SK-N-SH (cell line): ENCODE measurements around the gene CD74. TPM values are rescaled to one million over a fixed set of nuclear protein-coding genes. Genes with fewer than 3 reads are reported as not detected.
A peak's percentile ranks its signal among the peaks of the same experiment; 100 is the strongest.

Experiments
- CTCF ChIA-PET: fragments of 300-600, 350-600 bp; formaldehyde crosslinking; extraction: SDS; loops from one replicate; lab custom pipeline; 2021; lab: Yijun Ruan, JAX
- POLR2A ChIA-PET: fragments of 350-600 bp; sonication (Branson Sonifier 250); formaldehyde crosslinking; extraction: SDS; loops from one replicate; lab custom pipeline; 2020; ENCODE audit warnings: antibody characterized with exemption, inconsistent platforms; lab: Yijun Ruan, JAX
- DNase-seq: peaks from one replicate; pipeline ENCODE4 v3.0.0; 2012
- H2AFZ ChIP-seq: fragments of 200-600 bp; sonication (generic); 2 replicates; pipeline ENCODE4 v1.8.1; 2016; ENCODE audit warnings: antibody characterized with exemption, mild to moderate bottlenecking, low read depth
- H3F3A ChIP-seq: fragments of 200-600 bp; sonication (generic); replicated peaks from 2 replicates; pipeline ENCODE3; 2016; ENCODE audit warnings: antibody characterized with exemption, mild to moderate bottlenecking; ENCODE audit not compliant: insufficient read depth
- H3K27ac ChIP-seq, 2 experiments: fragments of 200-500 bp in 1 of 2; fragments of 200-600 bp in 1 of 2; sonication (Bioruptor generic) in 1 of 2; sonication (generic), shearing (Covaris generic) in 1 of 2; 2 replicates each; pipeline versions ENCODE4 v1.5.1 to v1.6.1; 2014 to 2016; ENCODE audit warnings: low read depth in 2 of 2, inconsistent platforms in 1 of 2, low read length in 1 of 2, mild to moderate bottlenecking in 1 of 2, mixed read lengths in 1 of 2
- H3K27me3 ChIP-seq: fragments of 200-600 bp; sonication (generic), shearing (Covaris generic); 2 replicates; pipeline ENCODE4 v1.6.1; 2016; ENCODE audit warnings: mixed run types; ENCODE audit not compliant: insufficient read depth
- H3K36me3 ChIP-seq, 2 experiments: fragments of 200-500 bp in 1 of 2; fragments of 200-600 bp in 1 of 2; sonication (Bioruptor generic) in 1 of 2; sonication (generic) in 1 of 2; replicated peaks in 1 of 2; 2 replicates each; pipeline versions ENCODE3 to v1.5.1; 2014 to 2016; ENCODE audit warnings: low read length in 1 of 2, mild to moderate bottlenecking in 1 of 2; ENCODE audit not compliant: insufficient read depth in 2 of 2, control insufficient read depth in 1 of 2
- H3K4me1 ChIP-seq, 2 experiments: fragments of 200-500 bp in 1 of 2; fragments of 200-600 bp in 1 of 2; sonication (Bioruptor generic) in 1 of 2; sonication (generic), shearing (Covaris generic) in 1 of 2; 2 replicates each; pipeline versions ENCODE4 v1.5.1 to v1.6.1; 2014 to 2016; ENCODE audit warnings: low read depth in 1 of 2, low read length in 1 of 2, mixed run types in 1 of 2; ENCODE audit not compliant: insufficient read depth in 2 of 2, control insufficient read depth in 1 of 2
- H3K4me2 ChIP-seq: fragments of 200-600 bp; sonication (generic), shearing (Covaris generic); 2 replicates; pipeline ENCODE4 v1.6.1; 2017; ENCODE audit warnings: mixed run types
- H3K4me3 ChIP-seq, 2 experiments: fragments of 200-500 bp in 1 of 2; fragments of 200-600 bp in 1 of 2; sonication (Bioruptor generic) in 1 of 2; sonication (generic), shearing (Covaris generic) in 1 of 2; 2 replicates each; pipeline versions ENCODE4 v1.5.1 to v1.8.1; 2014 to 2016; ENCODE audit warnings: low read depth in 2 of 2, inconsistent platforms in 1 of 2, low read length in 1 of 2, mild to moderate bottlenecking in 1 of 2, mixed read lengths in 1 of 2, moderate library complexity in 1 of 2
- H3K79me2 ChIP-seq: fragments of 200-600 bp; sonication (generic); 2 replicates; pipeline ENCODE4 v1.8.1; 2017; ENCODE audit warnings: mild to moderate bottlenecking; ENCODE audit not compliant: insufficient read depth
- H3K9ac ChIP-seq: fragments of 200-600 bp; sonication (generic); 2 replicates; pipeline ENCODE4 v1.6.1; 2017; ENCODE audit warnings: mixed run types
- H3K9me2 ChIP-seq: fragments of 200-600 bp; sonication (generic); 2 replicates; pipeline ENCODE4 v1.6.1; 2017; ENCODE audit warnings: mixed run types
- H3K9me3 ChIP-seq: fragments of 200-600 bp; sonication (generic); 2 replicates; pipeline ENCODE4 v1.6.1; 2017; ENCODE audit warnings: mixed run types, mild to moderate bottlenecking, moderate library complexity
- H4K20me1 ChIP-seq: fragments of 200-600 bp; sonication (generic); 2 replicates; pipeline ENCODE4 v1.6.1; 2017; ENCODE audit warnings: mild to moderate bottlenecking, mixed run types; ENCODE audit not compliant: insufficient read depth
- FOXJ3 ChIP-seq: sonication (generic); formaldehyde crosslinking; IDR thresholded peaks from 2 replicates; pipeline ENCODE4 v1.5.1; 2020; ENCODE audit warnings: mild to moderate bottlenecking, missing genetic modification reagents
- FOXM1 ChIP-seq: IDR thresholded peaks from 2 replicates; pipeline ENCODE4 v1.4.0; 2012; ENCODE audit warnings: low read depth, mild to moderate bottlenecking
- GABPA ChIP-seq: IDR thresholded peaks from 2 replicates; pipeline ENCODE4 v1.4.0; 2012; ENCODE audit warnings: low read depth, mild to moderate bottlenecking
- GATA2 ChIP-seq: sonication (generic); formaldehyde crosslinking; IDR thresholded peaks from 2 replicates; pipeline ENCODE4 v1.5.0; 2020; ENCODE audit warnings: mild to moderate bottlenecking, missing genetic modification reagents
- JUND ChIP-seq: IDR thresholded peaks from 2 replicates; pipeline ENCODE4 v1.4.0; 2012
- POLR2AphosphoS5 ChIP-seq: IDR thresholded peaks from 2 replicates; pipeline ENCODE4 v1.6.1; 2012; ENCODE audit warnings: low read depth, low read length
- RAD21 ChIP-seq: IDR thresholded peaks from 2 replicates; pipeline ENCODE4 v1.6.1; 2012; ENCODE audit warnings: mild to moderate bottlenecking, low read length
- RFX5 ChIP-seq: IDR thresholded peaks from 2 replicates; pipeline ENCODE4 v1.6.1; 2012; ENCODE audit warnings: mild to moderate bottlenecking, improper control_type of control experiment, low read length
- TCF12 ChIP-seq: IDR thresholded peaks from 2 replicates; pipeline ENCODE4 v1.4.0; 2012
- ZBTB33 ChIP-seq: IDR thresholded peaks from 2 replicates; pipeline ENCODE4 v1.4.0; 2012; ENCODE audit warnings: low read depth, borderline replicate concordance
- WGBS: methylation state at CpG from one replicate; pipeline ENCODE4 v1.1.6; 2017; ENCODE audit warnings: low lambda C conversion rate; 5-methylcytosine and 5-hydroxymethylcytosine counted together
- polyA plus RNA-seq, 3 experiments: library from polyadenylated mRNA; depleted of rRNA; stranded (reverse); fragments of >200 nt; gene quantifications; 2 replicates each; pipeline ENCODE4 v1.2.3, GENCODE V29; 2012
- TF ChIP-seq, protein P1 (sequence below): fragments of 150-350 bp; IDR thresholded peaks from 2 replicates; pipeline ENCODE4 v1.6.1; 2016; ENCODE audit warnings: mild to moderate bottlenecking, low read depth, low read length
- TF ChIP-seq, protein P2 (sequence below): IDR thresholded peaks from 2 replicates; pipeline ENCODE4 v1.6.1; 2012; ENCODE audit warnings: mild to moderate bottlenecking, low read depth, low read length, moderate library complexity

The CD74 gene
- polyA plus RNA-seq, 1 of the 3 experiments (the other 2 are of a cell fraction), result 0.26 TPM

DNA sequence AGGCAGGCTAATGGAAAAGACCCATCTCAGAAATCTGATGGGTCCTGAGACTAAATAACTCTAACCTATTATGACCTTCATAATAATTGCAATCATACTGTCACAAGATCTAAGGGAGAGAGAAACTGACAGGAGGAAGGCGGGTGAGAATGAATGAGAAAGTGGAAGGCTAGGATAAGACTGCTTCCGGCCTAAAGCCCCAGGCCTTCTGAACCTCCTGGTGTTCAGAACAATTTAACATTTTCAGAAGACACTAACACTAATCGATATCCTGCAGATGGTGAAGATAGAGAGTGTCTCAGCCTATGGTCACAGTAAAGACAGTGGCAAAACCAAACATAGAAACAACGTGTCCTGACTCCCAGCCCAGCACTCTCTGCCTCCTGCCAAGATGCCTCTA is 35.6 kb upstream of the CD74 start:
- no peaks in the 10 kb centered on the region for H3K9me2 ChIP-seq
- H3K4me3 ChIP-seq, result peak overlapping the region; percentile 88 to 98
- DNase-seq, result no peak
- H3K27ac ChIP-seq, result peak overlapping the region; percentile 93 to 97; a peak in 3 of 4 replicates
- 4% methylated on average over 4 of the region's 4 CpGs for WGBS
- peaks cover 50 to 52% of the 10 kb centered on the region in 2 experiments for H3K36me3 ChIP-seq
- peak overlapping the region; percentile 99 for H3K9ac ChIP-seq
- H3K27me3 ChIP-seq, result no peaks in the 10 kb centered on the region
- CTCF ChIA-PET, result interaction anchor here (1.0 kb wide), 1 partner anchor 12 kb away, joined by 3 read pairs; no protein-coding TSS in a partner anchor
- no peak for TF ChIP-seq GABPA
- no peak for TF ChIP-seq RFX5
- TF ChIP-seq TCF12, result no peak
- TF ChIP-seq POLR2AphosphoS5, result 0 out of 2 replicates have a peak, but pooled peaks have one; percentile 13
- TF ChIP-seq ZBTB33, result no peak
- no peak overlapping the region for H2AFZ ChIP-seq
- peak overlapping the region; percentile 95 for H3K4me2 ChIP-seq
- H4K20me1 ChIP-seq, result peaks cover 58% of the 10 kb centered on the region
- POLR2A ChIA-PET, result no interaction called here
- H3K9me3 ChIP-seq, result peaks cover 6% of the 10 kb centered on the region; the same call in 1 of the 2 replicates
- peaks cover 45% of the 10 kb centered on the region for H3K79me2 ChIP-seq
- peaks cover 53% of the 10 kb centered on the region for H3F3A ChIP-seq
- H3K4me1 ChIP-seq, result peaks cover 17 to 19% of the 10 kb centered on the region in 2 experiments; a peak in 3 of 4 replicates

DNA sequence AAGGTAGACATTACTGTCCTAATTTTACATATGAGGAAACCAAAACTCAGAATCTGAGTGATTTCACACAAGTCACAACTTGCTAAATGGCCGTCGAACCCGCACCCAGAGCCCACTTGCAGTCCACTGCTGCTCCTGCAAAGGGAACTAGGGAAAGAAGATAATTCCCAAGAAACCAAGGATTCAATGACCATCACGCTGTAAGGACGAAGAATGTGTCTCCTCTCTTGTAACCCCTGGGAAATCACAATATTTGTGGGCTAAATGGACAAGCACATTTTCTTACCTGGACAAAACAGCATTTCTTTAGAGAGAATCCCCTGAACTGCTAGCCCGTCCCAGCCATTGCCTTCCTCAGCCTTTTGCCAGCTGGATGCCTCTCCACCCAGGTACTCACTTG is 34.5 kb upstream of the CD74 start:
- peaks cover 17 to 19% of the 10 kb centered on the region in 2 experiments; a peak in 3 of 4 replicates for H3K4me1 ChIP-seq
- ChIA-PET POLR2A (interaction anchor here (0.5 kb wide), 1 partner anchor 403 kb away, joined by 3 read pairs; no protein-coding TSS in a partner anchor), CTCF (interaction anchor here (1.3 to 1.6 kb wide), 2 partner anchors 9 to 12 kb away, joined by 3 to 5 read pairs; no protein-coding TSS in a partner anchor)
- H3K9me2 ChIP-seq, result no peaks in the 10 kb centered on the region
- peaks cover 62% of the 10 kb centered on the region for H3F3A ChIP-seq
- peaks cover 45% of the 10 kb centered on the region for H3K79me2 ChIP-seq
- H3K9me3 ChIP-seq, result peaks cover 6% of the 10 kb centered on the region; the same call in 1 of the 2 replicates
- H3K4me3 ChIP-seq, result peak overlapping the region in 1 of 2 experiments; percentile 88; a peak in 1 of 4 replicates
- H3K36me3 ChIP-seq, result peaks cover 51 to 54% of the 10 kb centered on the region in 2 experiments
- no peak overlapping the region for H2AFZ ChIP-seq
- H4K20me1 ChIP-seq, result peaks cover 67% of the 10 kb centered on the region
- 93% methylated on average over 6 of the region's 6 CpGs for WGBS
- DNase-seq, result no peak
- TF ChIP-seq JUND (no peak), RAD21 (no peak), FOXJ3 (no peak), GATA2 (CRISPR knock-in tag) (no peak), FOXM1 (no peak)
- TF ChIP-seq, protein P1, sequence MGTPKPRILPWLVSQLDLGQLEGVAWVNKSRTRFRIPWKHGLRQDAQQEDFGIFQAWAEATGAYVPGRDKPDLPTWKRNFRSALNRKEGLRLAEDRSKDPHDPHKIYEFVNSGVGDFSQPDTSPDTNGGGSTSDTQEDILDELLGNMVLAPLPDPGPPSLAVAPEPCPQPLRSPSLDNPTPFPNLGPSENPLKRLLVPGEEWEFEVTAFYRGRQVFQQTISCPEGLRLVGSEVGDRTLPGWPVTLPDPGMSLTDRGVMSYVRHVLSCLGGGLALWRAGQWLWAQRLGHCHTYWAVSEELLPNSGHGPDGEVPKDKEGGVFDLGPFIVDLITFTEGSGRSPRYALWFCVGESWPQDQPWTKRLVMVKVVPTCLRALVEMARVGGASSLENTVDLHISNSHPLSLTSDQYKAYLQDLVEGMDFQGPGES, result no peak
- TF ChIP-seq, protein P2, sequence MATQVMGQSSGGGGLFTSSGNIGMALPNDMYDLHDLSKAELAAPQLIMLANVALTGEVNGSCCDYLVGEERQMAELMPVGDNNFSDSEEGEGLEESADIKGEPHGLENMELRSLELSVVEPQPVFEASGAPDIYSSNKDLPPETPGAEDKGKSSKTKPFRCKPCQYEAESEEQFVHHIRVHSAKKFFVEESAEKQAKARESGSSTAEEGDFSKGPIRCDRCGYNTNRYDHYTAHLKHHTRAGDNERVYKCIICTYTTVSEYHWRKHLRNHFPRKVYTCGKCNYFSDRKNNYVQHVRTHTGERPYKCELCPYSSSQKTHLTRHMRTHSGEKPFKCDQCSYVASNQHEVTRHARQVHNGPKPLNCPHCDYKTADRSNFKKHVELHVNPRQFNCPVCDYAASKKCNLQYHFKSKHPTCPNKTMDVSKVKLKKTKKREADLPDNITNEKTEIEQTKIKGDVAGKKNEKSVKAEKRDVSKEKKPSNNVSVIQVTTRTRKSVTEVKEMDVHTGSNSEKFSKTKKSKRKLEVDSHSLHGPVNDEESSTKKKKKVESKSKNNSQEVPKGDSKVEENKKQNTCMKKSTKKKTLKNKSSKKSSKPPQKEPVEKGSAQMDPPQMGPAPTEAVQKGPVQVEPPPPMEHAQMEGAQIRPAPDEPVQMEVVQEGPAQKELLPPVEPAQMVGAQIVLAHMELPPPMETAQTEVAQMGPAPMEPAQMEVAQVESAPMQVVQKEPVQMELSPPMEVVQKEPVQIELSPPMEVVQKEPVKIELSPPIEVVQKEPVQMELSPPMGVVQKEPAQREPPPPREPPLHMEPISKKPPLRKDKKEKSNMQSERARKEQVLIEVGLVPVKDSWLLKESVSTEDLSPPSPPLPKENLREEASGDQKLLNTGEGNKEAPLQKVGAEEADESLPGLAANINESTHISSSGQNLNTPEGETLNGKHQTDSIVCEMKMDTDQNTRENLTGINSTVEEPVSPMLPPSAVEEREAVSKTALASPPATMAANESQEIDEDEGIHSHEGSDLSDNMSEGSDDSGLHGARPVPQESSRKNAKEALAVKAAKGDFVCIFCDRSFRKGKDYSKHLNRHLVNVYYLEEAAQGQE, result no peak
- TF ChIP-seq, all 33 proteins: peak for 0
- Histone ChIP-seq H3K9ac (peak overlapping the region; percentile 99), H3K27ac (peak overlapping the region; percentile 5 to 93; a peak in 2 of 4 replicates), H3K4me2 (peak overlapping the region; percentile 95), H3K27me3 (no peaks in the 10 kb centered on the region)
